Liver (tissue), 9 donors: ENCODE data around the gene ESCO1. TPM values are rescaled to one million over a fixed set of nuclear protein-coding genes. Genes with fewer than 3 reads are reported as not detected.
A peak's percentile ranks its signal among the peaks of the same experiment; 100 is the strongest.

Source experiments
- DNase-seq: peaks from one replicate; pipeline ENCODE4 v3.0.0-alpha.2; 2017; ENCODE audit warnings: low spot score
- H3K27ac ChIP-seq, 2 donors: one replicate each; pipeline ENCODE4 v1.7.0; 2013; ENCODE audit warnings: inconsistent platforms in 2 of 2, low read length in 2 of 2, control low read depth in 1 of 2, low read depth in 1 of 2, mild to moderate bottlenecking in 1 of 2
- H3K27me3 ChIP-seq, 4 donors: one replicate each; pipeline versions ENCODE4 v1.6.1 to v1.7.0; 2013; ENCODE audit warnings: low read length in 3 of 4, inconsistent platforms in 1 of 4, mild to moderate bottlenecking in 1 of 4, moderate library complexity in 1 of 4; ENCODE audit not compliant: control insufficient read depth in 4 of 4, insufficient read depth in 4 of 4
- H3K36me3 ChIP-seq, 4 donors: one replicate each; pipeline versions ENCODE4 v1.6.1 to v1.7.0; 2013; ENCODE audit warnings: low read length in 3 of 4, mild to moderate bottlenecking in 3 of 4, low read depth in 1 of 4, moderate library complexity in 1 of 4; ENCODE audit not compliant: control insufficient read depth in 4 of 4, insufficient read depth in 3 of 4
- H3K4me1 ChIP-seq, 4 donors: one replicate each; pipeline versions ENCODE4 v1.6.1 to v1.7.0; 2013; ENCODE audit warnings: low read length in 3 of 4, mild to moderate bottlenecking in 3 of 4, moderate library complexity in 1 of 4; ENCODE audit not compliant: control insufficient read depth in 4 of 4, insufficient read depth in 4 of 4
- H3K4me3 ChIP-seq, 3 donors: one replicate each; pipeline versions ENCODE4 v1.6.1 to v1.7.0; 2013; ENCODE audit warnings: low read length in 3 of 3, control low read depth in 1 of 3, low read depth in 1 of 3, mild to moderate bottlenecking in 1 of 3
- H3K9ac ChIP-seq, 2 donors: one replicate each; pipeline ENCODE4 v1.7.0; 2013; ENCODE audit warnings: low read length in 2 of 2, mild to moderate bottlenecking in 2 of 2, moderate library complexity in 2 of 2, control low read depth in 1 of 2, low read depth in 1 of 2
- H3K9me3 ChIP-seq, 4 donors: one replicate each; pipeline versions ENCODE4 v1.6.1 to v1.7.0; 2013; ENCODE audit warnings: low read length in 3 of 4; ENCODE audit not compliant: control insufficient read depth in 4 of 4
- ATF3 ChIP-seq: IDR thresholded peaks from 2 replicates; pipeline ENCODE4 v1.6.1; 2016; ENCODE audit warnings: antibody characterized with exemption
- EGR1 ChIP-seq, 2 donors: IDR thresholded peaks; 2 replicates each; pipeline ENCODE4 v1.6.1; 2016 to 2018; ENCODE audit warnings: antibody characterized with exemption in 2 of 2, low read depth in 2 of 2
- GABPA ChIP-seq, 2 donors: IDR thresholded peaks in 1 of 2; conservative IDR thresholded peaks in 1 of 2; 2 replicates each; pipeline ENCODE4 v1.6.1; 2016; ENCODE audit warnings: antibody characterized with exemption in 2 of 2, mild to moderate bottlenecking in 1 of 2, moderate library complexity in 1 of 2
- HNF4A ChIP-seq, 2 donors: conservative IDR thresholded peaks; 2 replicates each; pipeline ENCODE4 v1.6.1; 2016; ENCODE audit warnings: antibody characterized with exemption in 2 of 2, mild to moderate bottlenecking in 2 of 2
- JUND ChIP-seq, 2 donors: IDR thresholded peaks; 2 replicates each; pipeline ENCODE4 v1.6.1; 2016; ENCODE audit warnings: antibody characterized with exemption in 2 of 2
- RAD21 ChIP-seq, 2 donors: IDR thresholded peaks; 2 replicates each; pipeline ENCODE4 v1.6.1; 2016; ENCODE audit warnings: antibody characterized with exemption in 2 of 2, mild to moderate bottlenecking in 2 of 2
- RXRA ChIP-seq, 2 donors: IDR thresholded peaks; 2 replicates each; pipeline ENCODE4 v1.6.1; 2017 to 2018; ENCODE audit warnings: antibody characterized with exemption in 2 of 2, mild to moderate bottlenecking in 1 of 2
- SP1 ChIP-seq: IDR thresholded peaks from 2 replicates; pipeline ENCODE4 v1.6.1; 2018; ENCODE audit warnings: antibody characterized with exemption, mild to moderate bottlenecking
- YY1 ChIP-seq: IDR thresholded peaks from 2 replicates; pipeline ENCODE4 v1.6.1; 2016; ENCODE audit warnings: antibody characterized with exemption, mild to moderate bottlenecking
- WGBS: extraction: QIAGEN DNeasy Blood & Tissue Kit; methylation state at CpG from one replicate; pipeline ENCODE4 v1.1.7; 2013; 5-methylcytosine and 5-hydroxymethylcytosine counted together
- polyA plus RNA-seq, 2 donors: library from polyadenylated mRNA; stranded (reverse) in 1 of 2; unstranded in 1 of 2; fragments of 200-250 nt in 1 of 2; fragments of >200 nt in 1 of 2; fragmentation: Nextera tagmentation in 1 of 2; extraction: Ambion mirVana in 1 of 2; gene quantifications; one replicate each; pipeline versions ENCODE4 v1.2.1 to v1.2.3, GENCODE V29; 2013 to 2015
- total RNA-seq, 2 donors: library from RNA; depleted of rRNA; stranded (reverse); fragments of >200 nt; gene quantifications; one replicate each; pipeline ENCODE4 v1.2.3, GENCODE V29; 2014
- TF ChIP-seq, protein P1 (sequence below): IDR thresholded peaks from 2 replicates; pipeline ENCODE4 v1.6.1; 2016; ENCODE audit warnings: antibody characterized with exemption, mild to moderate bottlenecking
- TF ChIP-seq, protein P2 (sequence below): IDR thresholded peaks from 2 replicates; pipeline ENCODE4 v1.6.1; 2016; ENCODE audit warnings: antibody characterized with exemption
- donor health status: healthy.
- donor health status: healthy.
- donor health status: healthy.
- donor health status: healthy.
- donor health status: healthy.

The ESCO1 gene
- total and polyA plus RNA-seq, 4 donors, result 3.7 to 10.3 (median 7.6) TPM

GRCh38 chr18:21559195-21559594 is 41.3 kb downstream of the ESCO1 start:
- H3K9ac ChIP-seq, result no peak overlapping the region
- H3K4me1 ChIP-seq, result peaks cover 0 to 7% (median 0%) of the 10 kb centered on the region in 4 donors
- no peak for TF ChIP-seq SP1
- TF ChIP-seq, protein P1, sequence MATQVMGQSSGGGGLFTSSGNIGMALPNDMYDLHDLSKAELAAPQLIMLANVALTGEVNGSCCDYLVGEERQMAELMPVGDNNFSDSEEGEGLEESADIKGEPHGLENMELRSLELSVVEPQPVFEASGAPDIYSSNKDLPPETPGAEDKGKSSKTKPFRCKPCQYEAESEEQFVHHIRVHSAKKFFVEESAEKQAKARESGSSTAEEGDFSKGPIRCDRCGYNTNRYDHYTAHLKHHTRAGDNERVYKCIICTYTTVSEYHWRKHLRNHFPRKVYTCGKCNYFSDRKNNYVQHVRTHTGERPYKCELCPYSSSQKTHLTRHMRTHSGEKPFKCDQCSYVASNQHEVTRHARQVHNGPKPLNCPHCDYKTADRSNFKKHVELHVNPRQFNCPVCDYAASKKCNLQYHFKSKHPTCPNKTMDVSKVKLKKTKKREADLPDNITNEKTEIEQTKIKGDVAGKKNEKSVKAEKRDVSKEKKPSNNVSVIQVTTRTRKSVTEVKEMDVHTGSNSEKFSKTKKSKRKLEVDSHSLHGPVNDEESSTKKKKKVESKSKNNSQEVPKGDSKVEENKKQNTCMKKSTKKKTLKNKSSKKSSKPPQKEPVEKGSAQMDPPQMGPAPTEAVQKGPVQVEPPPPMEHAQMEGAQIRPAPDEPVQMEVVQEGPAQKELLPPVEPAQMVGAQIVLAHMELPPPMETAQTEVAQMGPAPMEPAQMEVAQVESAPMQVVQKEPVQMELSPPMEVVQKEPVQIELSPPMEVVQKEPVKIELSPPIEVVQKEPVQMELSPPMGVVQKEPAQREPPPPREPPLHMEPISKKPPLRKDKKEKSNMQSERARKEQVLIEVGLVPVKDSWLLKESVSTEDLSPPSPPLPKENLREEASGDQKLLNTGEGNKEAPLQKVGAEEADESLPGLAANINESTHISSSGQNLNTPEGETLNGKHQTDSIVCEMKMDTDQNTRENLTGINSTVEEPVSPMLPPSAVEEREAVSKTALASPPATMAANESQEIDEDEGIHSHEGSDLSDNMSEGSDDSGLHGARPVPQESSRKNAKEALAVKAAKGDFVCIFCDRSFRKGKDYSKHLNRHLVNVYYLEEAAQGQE, result no peak
- H3K36me3 ChIP-seq, result peaks cover 9 to 24% (median 14%) of the 10 kb centered on the region in 4 donors
- no peak for DNase-seq
- no peaks in the 10 kb centered on the region for H3K27me3 ChIP-seq
- H3K9me3 ChIP-seq, result no peaks in the 10 kb centered on the region
- H3K4me3 ChIP-seq, result no peak overlapping the region
- no peak overlapping the region for H3K27ac ChIP-seq

DNA sequence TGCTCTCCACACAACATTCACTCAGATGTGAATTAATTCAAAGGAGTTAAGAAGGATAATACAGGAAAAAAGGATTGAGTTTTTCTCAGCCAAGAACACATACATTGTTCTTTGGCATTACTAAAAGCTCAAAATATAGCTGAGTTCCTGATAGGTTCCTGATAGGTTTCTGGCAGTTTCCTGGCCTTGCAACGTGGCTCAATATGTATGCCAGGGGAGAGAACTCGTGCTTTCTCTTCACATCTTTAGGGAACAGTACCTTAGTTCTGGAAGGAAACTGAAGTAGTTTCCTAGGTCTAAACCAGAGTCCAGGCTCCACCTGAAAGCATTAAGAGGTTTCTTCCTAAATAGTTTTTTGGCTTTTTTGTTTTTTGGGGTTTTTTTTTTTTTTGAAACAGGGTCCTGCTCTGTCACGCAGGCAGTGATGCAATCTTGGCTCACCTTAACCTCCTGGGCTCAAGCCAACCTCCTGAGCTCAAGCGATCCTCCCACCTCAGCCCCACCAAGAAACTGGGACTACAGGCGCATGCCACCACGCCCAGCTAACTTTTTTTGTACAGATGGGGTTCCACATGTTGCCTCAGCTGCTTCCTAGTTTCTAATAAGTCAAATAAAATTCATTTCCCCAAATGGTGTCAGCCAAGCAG is 42.8 kb downstream of the ESCO1 start:
- TF ChIP-seq HNF4A (conservative IDR thresholded peaks at IDR 0.05) (peak; percentile 31 to 42), RAD21 (IDR thresholded peaks at IDR 0.05) (no peak), SP1 (no peak), GABPA (IDR thresholded peaks at IDR 0.05 in 1 of 2, conservative IDR thresholded peaks at IDR 0.05 in 1 of 2) (no peak), JUND (IDR thresholded peaks at IDR 0.05) (no peak), RXRA (IDR thresholded peaks at IDR 0.05) (peak in 1 of 2 donors; percentile 34), YY1 (peak; percentile 42), ATF3 (peak; percentile 80), EGR1 (IDR thresholded peaks at IDR 0.05; ENCODE audit: low read depth in 2 of 2) (no peak)
- TF ChIP-seq, protein P2, sequence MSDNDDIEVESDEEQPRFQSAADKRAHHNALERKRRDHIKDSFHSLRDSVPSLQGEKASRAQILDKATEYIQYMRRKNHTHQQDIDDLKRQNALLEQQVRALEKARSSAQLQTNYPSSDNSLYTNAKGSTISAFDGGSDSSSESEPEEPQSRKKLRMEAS, result peak; percentile 66
- TF ChIP-seq, protein P1, result peak; percentile 21

More for the DNA sequence above, 42.8 kb downstream of the ESCO1 start:
- Histone ChIP-seq H3K36me3 (peaks cover 4 to 14% (median 8%) of the 10 kb centered on the region in 4 donors), H3K4me3 (no peak overlapping the region), H3K27ac (peak overlapping the region; percentile 73 to 76), H3K4me1 (peaks cover 0 to 10% (median 0%) of the 10 kb centered on the region in 4 donors), H3K27me3 (no peaks in the 10 kb centered on the region), H3K9ac (peak overlapping the region; percentile 53), H3K9me3 (no peaks in the 10 kb centered on the region)
- no peak for DNase-seq
- 35% methylated on average over 6 of the region's 6 CpGs for WGBS
